ENCODE data around the gene TCF25.

Gene TCF25

DNA sequence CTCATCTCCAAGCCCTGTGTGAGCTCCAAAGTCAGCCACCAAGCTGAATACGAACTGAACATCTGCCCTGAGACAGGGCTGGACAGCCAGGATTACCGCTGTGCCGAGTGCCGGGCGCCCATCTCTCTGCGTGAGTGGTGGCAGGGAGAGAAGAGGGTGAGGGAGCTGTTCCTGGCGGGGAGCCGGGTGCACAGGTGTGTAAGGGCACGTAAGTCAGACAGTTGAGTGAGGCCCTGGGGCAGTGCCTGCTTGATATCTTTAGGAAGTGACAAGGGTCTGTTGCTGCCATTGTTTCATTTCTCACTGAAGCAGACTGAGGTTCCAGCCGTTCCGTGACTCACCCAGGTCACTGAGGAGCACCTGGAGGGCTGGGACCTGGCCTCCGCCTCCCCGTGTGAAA, 87.6 kb downstream of the TCF25 start:
- no peak for TF ChIP-seq CTCF (IDR thresholded peaks at IDR 0.05; ENCODE audit: low read depth, low read length)
- no peak overlapping the region for H3K4me3 ChIP-seq (replicated peaks in 1 of 2; ENCODE audit: low read depth in 2 of 2, low read length in 2 of 2)
- no peak for DNase-seq (ENCODE audit: low read depth in 2 of 2)
